HEK293 (cell line): ENCODE results near the gene RAET1G.
A peak's percentile ranks its signal among the peaks of the same experiment; 100 is the strongest.

Experiments used
- CTCF ChIA-PET: fragments of 350-600 bp; formaldehyde crosslinking; extraction: SDS; loops from one replicate; lab custom pipeline; 2021; ENCODE audit warnings: antibody characterized with exemption; lab: Yijun Ruan, JAX
- POLR2A ChIA-PET: fragments of 300-600 bp; formaldehyde crosslinking; extraction: SDS; loops from one replicate; lab custom pipeline; 2020; ENCODE audit warnings: antibody characterized with exemption, inconsistent platforms; lab: Yijun Ruan, JAX
- H3K27ac ChIP-seq: fragments of 200-500 bp; sonication (Bioruptor generic); 2 replicates; pipeline ENCODE4 v1.5.1; 2014; ENCODE audit warnings: low read depth, low read length, control low read depth, inconsistent platforms; ENCODE audit errors: extremely low read depth
- H3K36me3 ChIP-seq, 2 experiments: fragments of 200-500 bp in 1 of 2; sonication (Bioruptor generic) in 1 of 2; 1 replicate in 1 of 2; 2 replicates in 1 of 2; pipeline ENCODE4 v1.5.1; 2014 to 2017; ENCODE audit warnings: inconsistent platforms in 2 of 2, low read length in 2 of 2; ENCODE audit not compliant: control insufficient read depth in 2 of 2, insufficient read depth in 1 of 2
- H3K4me1 ChIP-seq: fragments of 200-500 bp; sonication (Bioruptor generic); 2 replicates; pipeline ENCODE4 v1.5.1; 2014; ENCODE audit warnings: mild to moderate bottlenecking, low read length, inconsistent platforms; ENCODE audit not compliant: control insufficient read depth, insufficient read depth
- H3K4me3 ChIP-seq: 2 replicates; pipeline ENCODE4 v1.5.1; 2011; ENCODE audit warnings: low read depth, mild to moderate bottlenecking, control low read depth, low read length, moderate library complexity
- H3K9me3 ChIP-seq: fragments of 200-500 bp; sonication (Bioruptor generic); 2 replicates; pipeline ENCODE4 v1.5.1; 2014; ENCODE audit warnings: low read depth, low read length, inconsistent platforms; ENCODE audit not compliant: control insufficient read depth, insufficient read depth
- BCL11B ChIP-seq: fragments of 450-650 bp; formaldehyde crosslinking; IDR thresholded peaks from 2 replicates; pipeline ENCODE4 v1.5.1; 2016; ENCODE audit warnings: low read depth, missing biosample characterization, missing genetic modification characterization
- EGR2 ChIP-seq: fragments of 450-650 bp; formaldehyde crosslinking; IDR thresholded peaks from 2 replicates; pipeline ENCODE4 v1.5.1; 2016; ENCODE audit warnings: low read depth, missing biosample characterization, missing genetic modification characterization
- GFI1B ChIP-seq: fragments of 450-650 bp; formaldehyde crosslinking; IDR thresholded peaks from 2 replicates; pipeline ENCODE4 v1.5.1; 2016; ENCODE audit warnings: missing biosample characterization, missing genetic modification characterization
- MZF1 ChIP-seq: fragments of 450-650 bp; formaldehyde crosslinking; IDR thresholded peaks from 2 replicates; pipeline ENCODE4 v1.5.1; 2017; ENCODE audit warnings: missing biosample characterization, missing genetic modification characterization, borderline replicate concordance
- REPIN1 ChIP-seq: fragments of 450-650 bp; formaldehyde crosslinking; IDR thresholded peaks from 2 replicates; pipeline ENCODE4 v1.5.1; 2017; ENCODE audit warnings: missing biosample characterization, missing genetic modification characterization, low read depth
- ZBTB1 ChIP-seq: fragments of 450-650 bp; formaldehyde crosslinking; IDR thresholded peaks from 2 replicates; pipeline ENCODE4 v1.5.1; 2016; ENCODE audit warnings: missing biosample characterization, missing genetic modification characterization
- ZBTB10 ChIP-seq: fragments of 450-650 bp; formaldehyde crosslinking; IDR thresholded peaks from 2 replicates; pipeline ENCODE4 v1.5.1; 2016; ENCODE audit warnings: missing biosample characterization, missing genetic modification characterization
- ZBTB21 ChIP-seq: fragments of 450-650 bp; formaldehyde crosslinking; IDR thresholded peaks from 2 replicates; pipeline ENCODE4 v1.5.1; 2017; ENCODE audit warnings: missing biosample characterization, missing genetic modification characterization
- ZEB2 ChIP-seq: fragments of 450-650 bp; formaldehyde crosslinking; IDR thresholded peaks from 2 replicates; pipeline ENCODE4 v1.5.1; 2016; ENCODE audit warnings: missing biosample characterization, missing genetic modification characterization
- ZIC2 ChIP-seq: fragments of 450-650 bp; formaldehyde crosslinking; IDR thresholded peaks from 2 replicates; pipeline ENCODE4 v1.5.1; 2016; ENCODE audit warnings: missing biosample characterization, missing genetic modification characterization
- ZNF138 ChIP-seq: fragments of 450-650 bp; formaldehyde crosslinking; IDR thresholded peaks from 2 replicates; pipeline ENCODE4 v1.5.1; 2016; ENCODE audit warnings: missing biosample characterization, missing genetic modification characterization, borderline replicate concordance
- ZNF146 ChIP-seq: fragments of 450-650 bp; formaldehyde crosslinking; IDR thresholded peaks from 2 replicates; pipeline ENCODE4 v1.5.1; 2016; ENCODE audit warnings: missing biosample characterization, missing genetic modification characterization
- ZNF174 ChIP-seq: fragments of 450-650 bp; formaldehyde crosslinking; IDR thresholded peaks from 2 replicates; pipeline ENCODE4 v1.5.0; 2017; ENCODE audit warnings: missing biosample characterization, mild to moderate bottlenecking, missing genetic modification characterization
- ZNF211 ChIP-seq: fragments of 450-650 bp; formaldehyde crosslinking; IDR thresholded peaks from 2 replicates; pipeline ENCODE4 v1.5.1; 2016; ENCODE audit warnings: low read depth, missing biosample characterization, missing genetic modification characterization
- ZNF24 ChIP-seq: fragments of 450-650 bp; formaldehyde crosslinking; IDR thresholded peaks from 2 replicates; pipeline ENCODE4 v1.5.1; 2016; ENCODE audit warnings: missing biosample characterization, missing genetic modification characterization
- ZNF302 ChIP-seq: fragments of 450-650 bp; formaldehyde crosslinking; IDR thresholded peaks from 2 replicates; pipeline ENCODE4 v1.5.1; 2016; ENCODE audit warnings: missing biosample characterization, missing genetic modification characterization, low read depth
- ZNF423 ChIP-seq: fragments of 450-650 bp; formaldehyde crosslinking; IDR thresholded peaks from 2 replicates; pipeline ENCODE4 v1.5.1; 2016; ENCODE audit warnings: missing biosample characterization, missing genetic modification characterization
- ZNF426 ChIP-seq: fragments of 450-650 bp; formaldehyde crosslinking; IDR thresholded peaks from 2 replicates; pipeline ENCODE4 v1.5.1; 2017; ENCODE audit warnings: missing biosample characterization, missing genetic modification characterization, mild to moderate bottlenecking, inconsistent platforms, moderate library complexity
- ZNF529 ChIP-seq: fragments of 450-650 bp; formaldehyde crosslinking; IDR thresholded peaks from 2 replicates; pipeline ENCODE4 v1.5.1; 2017; ENCODE audit warnings: missing genetic modification characterization, missing biosample characterization; ENCODE audit not compliant: insufficient replicate concordance
- ZNF561 ChIP-seq: fragments of 450-650 bp; IDR thresholded peaks from 2 replicates; pipeline ENCODE4 v1.5.1; 2018; ENCODE audit warnings: missing biosample characterization, missing genetic modification characterization, borderline replicate concordance
- ZNF624 ChIP-seq: fragments of 450-650 bp; formaldehyde crosslinking; IDR thresholded peaks from 2 replicates; pipeline ENCODE4 v1.5.1; 2017; ENCODE audit warnings: missing biosample characterization, missing genetic modification characterization
- ZNF658 ChIP-seq: fragments of 450-650 bp; formaldehyde crosslinking; IDR thresholded peaks from 2 replicates; pipeline ENCODE4; 2016; ENCODE audit warnings: missing biosample characterization, missing genetic modification characterization
- ZNF664 ChIP-seq: fragments of 450-650 bp; formaldehyde crosslinking; IDR thresholded peaks from 2 replicates; pipeline ENCODE4 v1.5.1; 2016; ENCODE audit warnings: missing biosample characterization, missing genetic modification characterization
- ZNF785 ChIP-seq: fragments of 450-650 bp; formaldehyde crosslinking; IDR thresholded peaks from 2 replicates; pipeline ENCODE4 v1.5.1; 2016; ENCODE audit warnings: missing biosample characterization, missing genetic modification characterization
- ZNF792 ChIP-seq: fragments of 450-650 bp; formaldehyde crosslinking; IDR thresholded peaks from 2 replicates; pipeline ENCODE4 v1.5.1; 2016; ENCODE audit warnings: missing biosample characterization, missing genetic modification characterization
- ZXDB ChIP-seq: fragments of 450-650 bp; formaldehyde crosslinking; IDR thresholded peaks from 2 replicates; pipeline ENCODE4 v1.5.1; 2016; ENCODE audit warnings: missing biosample characterization, missing genetic modification characterization
- TF ChIP-seq, protein P1 (sequence below): fragments of 450-650 bp; formaldehyde crosslinking; IDR thresholded peaks from 2 replicates; pipeline ENCODE4; 2016; ENCODE audit warnings: missing biosample characterization, missing genetic modification characterization

The RAET1G gene

DNA sequence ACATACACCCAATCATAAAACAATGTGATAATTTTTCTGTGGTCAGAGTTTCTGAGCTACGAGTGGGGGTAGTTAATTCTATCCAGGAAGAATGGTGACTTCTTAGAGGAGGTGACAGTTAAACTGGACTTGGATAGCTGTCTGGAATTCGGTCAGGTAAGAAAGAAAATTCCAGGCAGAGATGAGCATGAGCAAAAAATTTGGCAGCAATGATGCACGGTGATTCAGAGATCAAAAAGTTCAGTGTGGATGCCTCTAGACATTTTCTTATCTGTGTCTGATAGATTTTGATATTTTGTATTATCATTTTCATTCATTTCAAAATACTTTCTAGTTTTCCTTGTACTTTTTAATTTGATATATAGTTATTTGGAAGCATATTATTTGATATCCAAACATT, 37.0 kb downstream of the RAET1G start (continued):
- TF ChIP-seq MZF1, result no peak
- no peak for TF ChIP-seq ZNF664 (tag by site-specific recombination)
- no peak for TF ChIP-seq ZNF624 (tag by site-specific recombination)
- no peak for TF ChIP-seq ZBTB1
- TF ChIP-seq, protein P1, sequence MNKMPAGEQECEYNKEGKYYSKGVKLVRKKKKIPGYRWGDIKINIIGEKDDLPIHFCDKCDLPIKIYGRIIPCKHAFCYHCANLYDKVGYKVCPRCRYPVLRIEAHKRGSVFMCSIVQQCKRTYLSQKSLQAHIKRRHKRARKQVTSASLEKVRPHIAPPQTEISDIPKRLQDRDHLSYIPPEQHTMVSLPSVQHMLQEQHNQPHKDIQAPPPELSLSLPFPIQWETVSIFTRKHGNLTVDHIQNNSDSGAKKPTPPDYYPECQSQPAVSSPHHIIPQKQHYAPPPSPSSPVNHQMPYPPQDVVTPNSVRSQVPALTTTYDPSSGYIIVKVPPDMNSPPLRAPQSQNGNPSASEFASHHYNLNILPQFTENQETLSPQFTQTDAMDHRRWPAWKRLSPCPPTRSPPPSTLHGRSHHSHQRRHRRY (tag by site-specific recombination), result no peak
- no peak for TF ChIP-seq ZNF426 (tag by site-specific recombination)
- no peak for TF ChIP-seq ZNF24 (tag by site-specific recombination)
- TF ChIP-seq ZNF785 (tag by site-specific recombination), result no peak
- no peak for TF ChIP-seq ZNF658 (tag by site-specific recombination)

GRCh38 chr6:149884617-149885016, 38.3 kb downstream of the RAET1G start:
- no peak for TF ChIP-seq ZNF174 (tag by site-specific recombination)
- no peak for TF ChIP-seq GFI1B
- peak; percentile 59; the same call in 1 of the 2 replicates for TF ChIP-seq ZIC2
- CTCF ChIA-PET, result interaction anchor here (0.7 kb wide), 1 partner anchor 186 kb away, joined by 5 read pairs; no protein-coding TSS in a partner anchor
- Histone ChIP-seq H3K36me3 (no peaks in the 10 kb centered on the region), H3K4me3 (no peak overlapping the region), H3K4me1 (no peaks in the 10 kb centered on the region), H3K9me3 (no peaks in the 10 kb centered on the region), H3K27ac (no peak overlapping the region)
- POLR2A ChIA-PET, result no interaction called here

GRCh38 chr6:149884215-149884614, 38.7 kb downstream of the RAET1G start:
- no peak for TF ChIP-seq ZBTB21 (tag by site-specific recombination)
- no peak for TF ChIP-seq ZNF211 (tag by site-specific recombination)
- H3K4me3 ChIP-seq, result no peak overlapping the region
- ChIA-PET CTCF (interaction anchor here (0.5 to 1.0 kb wide), 3 partner anchors 36 to 186 kb away, joined by 3 to 5 read pairs (median 4); no protein-coding TSS in a partner anchor), POLR2A (no interaction called here)
- no peak overlapping the region for H3K27ac ChIP-seq
- no peaks in the 10 kb centered on the region for H3K36me3 ChIP-seq
- no peaks in the 10 kb centered on the region for H3K9me3 ChIP-seq
- H3K4me1 ChIP-seq, result no peaks in the 10 kb centered on the region

DNA sequence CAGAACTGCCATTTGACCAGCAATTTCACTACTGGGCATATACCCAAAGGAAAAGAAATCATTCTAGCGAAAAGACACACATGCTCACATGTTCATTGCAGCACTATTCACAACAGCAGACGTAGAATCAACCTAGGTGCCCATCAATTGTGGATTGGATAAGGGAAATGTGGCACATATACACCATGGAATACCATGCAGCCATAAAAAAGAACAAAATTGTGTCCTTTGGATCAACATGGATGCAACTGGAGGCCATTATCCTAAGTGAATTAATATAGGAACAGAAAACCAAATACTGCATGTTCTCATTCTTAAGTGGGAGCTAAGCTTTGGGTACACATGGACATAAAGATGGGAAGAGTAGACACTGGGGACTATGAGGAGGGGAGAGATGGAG, 41.1 kb downstream of the RAET1G start:
- H3K4me3 ChIP-seq, result no peak overlapping the region

GRCh38 chr6:149881066-149881766, 41.7 kb downstream of the RAET1G start:
- POLR2A ChIA-PET, result no interaction called here
- no peak overlapping the region for H3K4me3 ChIP-seq
- TF ChIP-seq ZXDB (tag by site-specific recombination) (no peak), BCL11B (tag by site-specific recombination) (no peak), ZNF302 (tag by site-specific recombination) (no peak), EGR2 (tag by site-specific recombination) (no peak), ZNF792 (no peak), ZEB2 (no peak), ZBTB21 (tag by site-specific recombination) (no peak), REPIN1 (tag by site-specific recombination) (no peak), ZNF423 (tag by site-specific recombination) (no peak), ZBTB10 (tag by site-specific recombination) (no peak)

More for the DNA sequence above, 41.1 kb downstream of the RAET1G start:
- no peak for TF ChIP-seq ZNF529
- TF ChIP-seq ZNF561 (tag by site-specific recombination), result no peak
- no peak for TF ChIP-seq ZNF664 (tag by site-specific recombination)
- TF ChIP-seq ZNF146 (tag by site-specific recombination), result peak; percentile 82
- no peak for TF ChIP-seq ZNF138 (tag by site-specific recombination)
- Histone ChIP-seq H3K9me3 (no peaks in the 10 kb centered on the region), H3K36me3 (no peaks in the 10 kb centered on the region), H3K27ac (no peak overlapping the region), H3K4me1 (no peaks in the 10 kb centered on the region)
- ChIA-PET CTCF (interaction anchor here (0.6 kb wide), 1 partner anchor 48 kb away, joined by 4 read pairs; no protein-coding TSS in a partner anchor), POLR2A (no interaction called here)

More at GRCh38 chr6:149881066-149881766, 41.7 kb downstream of the RAET1G start:
- H3K4me1 ChIP-seq, result no peaks in the 10 kb centered on the region
- no peaks in the 10 kb centered on the region for H3K9me3 ChIP-seq
- no peaks in the 10 kb centered on the region for H3K36me3 ChIP-seq
- CTCF ChIA-PET, result interaction anchor here (0.6 to 1.7 kb wide), 5 partner anchors 21 to 181 kb away, joined by 3 to 9 read pairs (median 4); no protein-coding TSS in a partner anchor
- H3K27ac ChIP-seq, result no peak overlapping the region
